PC-3 (cell line): ENCODE data around the gene TXLNA. TPM values are rescaled to one million over a fixed set of nuclear protein-coding genes. Genes with fewer than 3 reads are reported as not detected.

Experiments
- ATAC-seq: fragments of 200-7000 bp; cut with Tn5 transposase; 2 replicates; pipeline ENCODE4 v1.9.1; 2020; ENCODE audit warnings: mild to moderate bottlenecking, moderate library complexity
- BruUV-seq: library from RNA; stranded (reverse); fragments of 400-500 nt; replicated peaks from 2 replicates; lab custom pipeline; 2021; lab: Mats Ljungman, UMichigan
- CTCF ChIA-PET: fragments of 300-600 bp; sonication (Branson Sonifier 250); formaldehyde crosslinking; loops from one replicate; lab custom pipeline; 2022; ENCODE audit warnings: antibody characterized with exemption; lab: Charles Lee
- POLR2A ChIA-PET: fragments of 300-600 bp; sonication (Branson Sonifier 250); formaldehyde crosslinking; loops from one replicate; lab custom pipeline; 2022; ENCODE audit warnings: antibody characterized with exemption; ENCODE audit not compliant: unreplicated experiment; lab: Charles Lee
- DNase-seq: peaks from one replicate; pipeline ENCODE4 v3.0.0-alpha.2; 2015
- H2AFZ ChIP-seq: fragments of 300-600 bp; sonication (generic); 2 replicates; pipeline ENCODE4 v1.6.0; 2016; ENCODE audit warnings: antibody characterized with exemption, low read length
- H3F3A ChIP-seq: fragments of 300-600 bp; sonication (generic); one replicate; pipeline ENCODE4 v1.6.0; 2017; ENCODE audit warnings: antibody characterized with exemption, low read length, control low read depth, mild to moderate bottlenecking; ENCODE audit not compliant: unreplicated experiment
- H3K27ac ChIP-seq: fragments of 300-600 bp; sonication (generic); 2 replicates; pipeline ENCODE4 v1.5.1; 2016; ENCODE audit warnings: mild to moderate bottlenecking, low read length
- H3K27me3 ChIP-seq: fragments of 300-600 bp; sonication (generic); 2 replicates; pipeline ENCODE4 v1.6.1; 2016; ENCODE audit warnings: low read length, mixed read lengths
- H3K36me3 ChIP-seq: fragments of 300-600 bp; sonication (generic); 2 replicates; pipeline ENCODE4 v1.6.1; 2016; ENCODE audit warnings: low read depth, mixed run types, low read length, mixed read lengths
- H3K4me1 ChIP-seq: fragments of 300-600 bp; sonication (generic); 2 replicates; pipeline ENCODE4 v1.5.1; 2016; ENCODE audit warnings: low read length; ENCODE audit not compliant: insufficient read depth
- H3K4me2 ChIP-seq: fragments of 300-600 bp; sonication (generic); 2 replicates; pipeline ENCODE4 v1.6.0; 2016; ENCODE audit warnings: low read length
- H3K4me3 ChIP-seq: fragments of 300-600 bp; sonication (generic); 2 replicates; pipeline ENCODE4 v1.5.1; 2016; ENCODE audit warnings: mild to moderate bottlenecking, low read length, mixed read lengths
- H3K79me2 ChIP-seq: fragments of 300-600 bp; sonication (generic); 2 replicates; pipeline ENCODE4 v1.6.1; 2017; ENCODE audit warnings: low read length, mixed read lengths
- H3K9ac ChIP-seq: fragments of 300-600 bp; sonication (generic); 2 replicates; pipeline ENCODE4 v1.6.0; 2016; ENCODE audit warnings: mild to moderate bottlenecking, low read length
- H3K9me2 ChIP-seq: fragments of 300-600 bp; sonication (generic); replicated peaks from 2 replicates; pipeline ENCODE4 v1.6.1; 2016; ENCODE audit warnings: mixed run types, low read length, mixed read lengths
- H3K9me3 ChIP-seq: fragments of 300-600 bp; sonication (generic); 2 replicates; pipeline ENCODE4 v1.6.1; 2016; ENCODE audit warnings: low read length, mixed read lengths
- H4K20me1 ChIP-seq: fragments of 300-600 bp; sonication (generic); 2 replicates; pipeline ENCODE4 v1.6.1; 2016; ENCODE audit warnings: low read length, mixed read lengths
- CTCF ChIP-seq: fragments of 300-600 bp; sonication (generic); conservative IDR thresholded peaks from 2 replicates; pipeline ENCODE4 v1.5.1; 2017; ENCODE audit warnings: antibody characterized with exemption, low read depth, mild to moderate bottlenecking, low read length
- EZH2 ChIP-seq: fragments of 300-600 bp; sonication (generic); IDR thresholded peaks from one replicate; pipeline ENCODE4 v1.6.1; 2017; ENCODE audit warnings: antibody characterized with exemption, mild to moderate bottlenecking, low read length; ENCODE audit not compliant: unreplicated experiment
- EZH2phosphoT487 ChIP-seq: fragments of 300-600 bp; sonication (generic); IDR thresholded peaks from 2 replicates; pipeline ENCODE4 v1.6.1; 2018; ENCODE audit warnings: mild to moderate bottlenecking, antibody characterized with exemption, low read length, borderline replicate concordance
- intact Hi-C: fragments of 100-400 bp; cut with micrococcal nuclease; formaldehyde crosslinking; loops from 2 replicates; pipeline ENCODE4 v1.9.0; 2023
- total RNA-seq: library from RNA; depleted of rRNA; stranded (reverse); fragments of >200 nt; gene quantifications from 2 replicates; pipeline ENCODE4 v1.2.3, GENCODE V29; 2014

TXLNA gene
- total RNA-seq, 1 experiment from 2014 or later = 64.2 TPM

- Histone ChIP-seq H3K4me1 (peaks cover 22% of the 10 kb centered on the region), H3K79me2 (peaks cover 55% of the 10 kb centered on the region), H3K27me3 (no peaks in the 10 kb centered on the region), H3K9me2 (no peaks in the 10 kb centered on the region), H4K20me1 (no peaks in the 10 kb centered on the region), H3K36me3 (peaks cover 33% of the 10 kb centered on the region), H3K27ac (no peak overlapping the region), H3K4me3 (peak overlapping the region; percentile 86), H3F3A (no peaks in the 10 kb centered on the region), H3K4me2 (peak overlapping the region; percentile 93), H3K9ac (no peak overlapping the region), H2AFZ (no peak overlapping the region), H3K9me3 (no peaks in the 10 kb centered on the region)
- intact Hi-C loops = no loop called here
- no peak for ATAC-seq
- DNase-seq = no peak
- ChIA-PET POLR2A (no interaction called here), CTCF (no interaction called here)
- no TSS peak for BruUV-seq
- TF ChIP-seq EZH2phosphoT487 (no peak), CTCF (no peak), EZH2 (no peak)
These were observed 44.2 kb downstream of the TXLNA start for GRCh38 chr1:32223683-32224082.

DNA sequence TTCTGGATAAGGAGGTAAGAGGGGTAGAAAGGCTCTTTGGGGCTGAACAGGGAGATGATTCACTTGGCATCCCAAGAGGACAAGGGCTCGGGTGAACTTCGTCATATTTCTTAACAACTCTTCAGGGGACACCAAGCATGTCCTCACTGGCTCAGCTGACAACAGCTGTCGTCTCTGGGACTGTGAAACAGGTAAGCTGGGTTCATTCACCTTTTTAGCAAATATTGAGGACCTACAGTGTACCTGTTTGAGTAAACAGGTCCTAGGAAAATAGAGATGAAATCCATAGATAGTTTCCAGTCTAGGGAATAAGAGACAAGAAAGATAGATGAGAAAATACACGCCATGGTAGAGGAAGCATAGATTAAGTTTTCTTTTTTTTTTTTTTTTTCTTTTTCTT lies 44.8 kb downstream of the TXLNA start:
- Histone ChIP-seq H3K9ac (no peak overlapping the region), H3K79me2 (peaks cover 55% of the 10 kb centered on the region), H4K20me1 (no peaks in the 10 kb centered on the region), H3F3A (no peaks in the 10 kb centered on the region), H3K4me2 (peak overlapping the region; percentile 93; the same call in 1 of the 2 replicates), H3K9me2 (no peaks in the 10 kb centered on the region), H3K36me3 (peaks cover 37% of the 10 kb centered on the region), H3K9me3 (no peaks in the 10 kb centered on the region), H3K4me1 (peaks cover 22% of the 10 kb centered on the region), H3K4me3 (no peak overlapping the region), H2AFZ (no peak overlapping the region), H3K27ac (no peak overlapping the region), H3K27me3 (no peaks in the 10 kb centered on the region)
- DNase-seq = no peak
- ATAC-seq = no peak
- intact Hi-C loops = no loop called here
- TF ChIP-seq EZH2phosphoT487 = no peak
- no peak for TF ChIP-seq CTCF
- CTCF ChIA-PET = no interaction called here
- POLR2A ChIA-PET = no interaction called here
- no TSS peak for BruUV-seq

DNA sequence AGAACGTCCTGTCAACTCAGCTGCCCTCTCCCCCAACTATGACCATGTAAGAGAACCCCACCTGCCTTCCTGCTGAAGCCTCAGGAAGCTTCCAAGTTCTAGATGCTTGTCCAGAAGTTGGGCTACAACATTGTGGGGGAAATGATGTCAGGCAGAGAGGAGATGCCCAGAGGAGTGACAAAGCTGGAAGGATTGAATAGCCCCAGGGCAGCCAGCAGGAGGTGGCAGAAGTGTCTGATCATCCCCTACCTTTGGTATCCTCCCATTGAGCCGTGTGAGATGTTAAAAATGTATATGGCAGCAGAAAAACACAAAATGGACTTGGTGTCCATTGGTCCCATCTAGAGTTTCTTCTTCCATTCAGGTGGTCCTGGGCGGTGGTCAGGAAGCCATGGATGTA lies 49.3 kb downstream of the TXLNA start:
- ChIA-PET CTCF (no interaction called here), POLR2A (no interaction called here)
- intact Hi-C loops = no loop called here
- H3K36me3 ChIP-seq = peaks cover 45% of the 10 kb centered on the region
- H3K9me3 ChIP-seq = no peaks in the 10 kb centered on the region
- DNase-seq (no peak), ATAC-seq (no peak)
- H3K4me2 ChIP-seq = no peak overlapping the region
- no peak overlapping the region for H3K27ac ChIP-seq
- no peaks in the 10 kb centered on the region for H4K20me1 ChIP-seq
- no peak overlapping the region for H3K4me3 ChIP-seq
- H3K79me2 ChIP-seq = peaks cover 13% of the 10 kb centered on the region
- BruUV-seq = no TSS peak
- H2AFZ ChIP-seq = no peak overlapping the region
- no peaks in the 10 kb centered on the region for H3K9me2 ChIP-seq
- no peak overlapping the region for H3K9ac ChIP-seq
- peaks cover 3% of the 10 kb centered on the region for H3K4me1 ChIP-seq
- TF ChIP-seq CTCF (no peak), EZH2 (no peak), EZH2phosphoT487 (no peak)
- no peaks in the 10 kb centered on the region for H3F3A ChIP-seq
- no peaks in the 10 kb centered on the region for H3K27me3 ChIP-seq
